ENCODE results near the gene GNAL. TPM values are rescaled to one million over a fixed set of nuclear protein-coding genes. Genes with fewer than 3 reads are reported as not detected.
"Not testable (repeated sequence)": the region's sequence is repeated elsewhere in the genome, so short reads cannot be mapped to it uniquely, and the experiment has no call there.

The GNAL gene
- total and polyA plus RNA-seq, 2 donors from 2014 or later, result 1.8 to 9.7 TPM

GRCh38 chr18:11889284-11889683, 200.2 kb downstream of the GNAL start:
- DNase-seq, result no peak

GRCh38 chr18:11891737-11892136, 202.7 kb downstream of the GNAL start:
- no peak overlapping the region for H3K9ac ChIP-seq (ENCODE audit: low read length in 3 of 3)
- no peaks in the 10 kb centered on the region for H3K4me1 ChIP-seq (ENCODE audit: control insufficient read depth in 2 of 3, insufficient read depth in 2 of 3, low read depth in 1 of 3, low read length in 3 of 3)
- no peaks in the 10 kb centered on the region for H3K27me3 ChIP-seq (ENCODE audit: control insufficient read depth, insufficient read depth, low read length)
- no peaks in the 10 kb centered on the region for H3K9me3 ChIP-seq (ENCODE audit: control insufficient read depth in 2 of 3, insufficient read depth in 1 of 3, low read length in 3 of 3)
- peaks cover 0 to 23% (median 4%) of the 10 kb centered on the region in 3 donors for H3K36me3 ChIP-seq (ENCODE audit: control insufficient read depth in 2 of 3, insufficient read depth in 3 of 3, low read length in 3 of 3)
- FAIRE-seq, result no peak
- no peak overlapping the region for H3K27ac ChIP-seq (ENCODE audit: low read depth in 2 of 2, low read length in 2 of 2)
- no peak overlapping the region for H3K4me3 ChIP-seq (ENCODE audit: low read length in 3 of 3)
- DNase-seq, result no peak
- TF ChIP-seq CTCF (IDR thresholded peaks at IDR 0.05; ENCODE audit: borderline replicate concordance, extremely low read depth, insufficient read depth), result no peak
- intact Hi-C loops (cut with DNase I), result no loop called here

More at GRCh38 chr18:11889284-11889683, 200.2 kb downstream of the GNAL start:
- intact Hi-C loops (cut with DNase I), result no loop called here
- Histone ChIP-seq H3K27ac (ENCODE audit: low read depth in 2 of 2, low read length in 2 of 2) (no peak overlapping the region), H3K9ac (ENCODE audit: low read length in 3 of 3) (no peak overlapping the region), H3K9me3 (ENCODE audit: control insufficient read depth in 2 of 3, insufficient read depth in 1 of 3, low read length in 3 of 3) (no peaks in the 10 kb centered on the region), H3K36me3 (ENCODE audit: control insufficient read depth in 2 of 3, insufficient read depth in 3 of 3, low read length in 3 of 3) (peaks cover 0 to 29% (median 12%) of the 10 kb centered on the region in 3 donors), H3K4me1 (ENCODE audit: control insufficient read depth in 2 of 3, insufficient read depth in 2 of 3, low read depth in 1 of 3, low read length in 3 of 3) (peaks cover 0 to 5% (median 4%) of the 10 kb centered on the region in 3 donors), H3K4me3 (ENCODE audit: low read length in 3 of 3) (no peak overlapping the region), H3K27me3 (ENCODE audit: control insufficient read depth, insufficient read depth, low read length) (no peaks in the 10 kb centered on the region)
- no peak for FAIRE-seq
- no peak for TF ChIP-seq CTCF (IDR thresholded peaks at IDR 0.05; ENCODE audit: borderline replicate concordance, extremely low read depth, insufficient read depth)

- H3K36me3 ChIP-seq (ENCODE audit: control insufficient read depth in 2 of 3, insufficient read depth in 3 of 3, low read length in 3 of 3), result peaks cover 0 to 21% (median 4%) of the 10 kb centered on the region in 3 donors
- DNase-seq; H3K27me3 ChIP-seq (ENCODE audit: control insufficient read depth, insufficient read depth, low read length); FAIRE-seq; H3K27ac ChIP-seq (ENCODE audit: low read depth in 2 of 2, low read length in 2 of 2); H3K4me3 ChIP-seq (ENCODE audit: low read length in 3 of 3); intact Hi-C loops (cut with DNase I); H3K9me3 ChIP-seq (ENCODE audit: control insufficient read depth in 2 of 3, insufficient read depth in 1 of 3, low read length in 3 of 3); H3K4me1 ChIP-seq (ENCODE audit: control insufficient read depth in 2 of 3, insufficient read depth in 2 of 3, low read depth in 1 of 3, low read length in 3 of 3); H3K9ac ChIP-seq (ENCODE audit: low read length in 3 of 3): not testable (repeated sequence)
These were observed 203.4 kb downstream of the GNAL start for GRCh38 chr18:11892438-11892837.

- no peaks in the 10 kb centered on the region for H3K4me1 ChIP-seq (ENCODE audit: control insufficient read depth in 2 of 3, insufficient read depth in 2 of 3, low read depth in 1 of 3, low read length in 3 of 3)
- DNase-seq (no peak), FAIRE-seq (no peak)
- intact Hi-C loops (cut with DNase I), result no loop called here
- H3K9ac ChIP-seq (ENCODE audit: low read length in 3 of 3), result no peak overlapping the region
- no peak overlapping the region for H3K27ac ChIP-seq (ENCODE audit: low read depth in 2 of 2, low read length in 2 of 2)
- H3K9me3 ChIP-seq (ENCODE audit: control insufficient read depth in 2 of 3, insufficient read depth in 1 of 3, low read length in 3 of 3), result no peaks in the 10 kb centered on the region
- peaks cover 0 to 7% (median under 1%) of the 10 kb centered on the region in 3 donors for H3K36me3 ChIP-seq (ENCODE audit: control insufficient read depth in 2 of 3, insufficient read depth in 3 of 3, low read length in 3 of 3)
- H3K4me3 ChIP-seq (ENCODE audit: low read length in 3 of 3), result no peak overlapping the region
- TF ChIP-seq CTCF (IDR thresholded peaks at IDR 0.05; ENCODE audit: borderline replicate concordance, extremely low read depth, insufficient read depth), result no peak
- no peaks in the 10 kb centered on the region for H3K27me3 ChIP-seq (ENCODE audit: control insufficient read depth, insufficient read depth, low read length)
These were observed 208.7 kb downstream of the GNAL start for GRCh38 chr18:11897781-11898180.

Data from kidney (tissue), 14 donors.